MM.1S (cell line): ENCODE data around the gene POLR2F.

ENCODE experiments used
- EZH2 ChIP-seq: fragments of 300-600 bp; sonication (generic); optimal IDR thresholded peaks from 2 replicates; pipeline ENCODE3; 2017; ENCODE audit warnings: low read depth, mild to moderate bottlenecking, antibody characterized with exemption, low read length, mixed read lengths
- TF ChIP-seq, protein P1 (sequence below): fragments of 300-600 bp; sonication (generic); IDR thresholded peaks from 2 replicates; pipeline ENCODE4 v1.5.1; 2016; ENCODE audit warnings: antibody characterized with exemption, low read length, mixed read lengths

DNA sequence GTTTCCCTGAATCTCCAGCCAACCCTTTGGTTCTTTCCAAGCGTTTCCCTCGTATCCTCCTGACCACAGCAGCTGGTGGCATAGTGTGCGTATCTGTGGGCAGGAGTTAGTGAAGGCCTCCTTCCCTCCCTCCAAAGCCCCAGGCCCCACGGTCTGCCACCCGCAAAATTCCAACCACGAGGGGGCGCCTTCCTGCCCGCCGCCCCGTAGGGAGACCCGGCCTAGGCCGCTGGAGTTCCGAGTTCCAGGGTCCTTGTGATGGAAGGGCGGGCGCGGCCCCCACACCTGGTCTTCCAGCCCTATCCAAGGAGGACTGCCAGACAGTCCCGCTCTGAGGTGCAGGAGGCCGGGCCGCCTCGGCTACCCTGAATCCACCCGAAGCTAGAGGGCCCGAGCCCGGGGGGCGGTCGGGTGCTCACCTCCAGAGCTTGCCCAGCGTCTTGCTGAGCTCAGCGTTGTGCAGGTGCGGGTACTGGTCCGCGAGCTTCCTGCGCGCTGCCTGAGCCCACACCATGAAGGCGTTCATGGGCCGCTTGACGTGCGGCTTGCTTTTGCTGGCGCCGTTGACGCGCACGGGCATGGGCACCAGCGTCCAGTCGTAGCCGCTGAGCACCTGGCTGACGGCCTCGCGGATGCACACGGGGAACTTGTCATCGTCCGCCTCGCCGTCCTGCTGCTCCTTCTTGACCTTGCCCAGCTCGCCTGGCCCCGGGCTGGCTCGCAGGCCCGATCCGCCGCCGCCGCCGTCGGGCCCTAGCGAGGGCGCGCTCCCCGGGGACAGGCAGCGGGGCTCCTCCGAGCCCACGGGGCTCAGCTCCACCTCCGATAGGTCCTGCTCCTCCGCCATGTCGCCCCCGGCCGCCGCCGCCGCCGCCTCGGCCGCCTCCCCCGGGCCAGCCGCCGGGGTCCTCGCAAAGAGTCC is 29.7 kb downstream of the POLR2F start:
- TF ChIP-seq, protein P1, sequence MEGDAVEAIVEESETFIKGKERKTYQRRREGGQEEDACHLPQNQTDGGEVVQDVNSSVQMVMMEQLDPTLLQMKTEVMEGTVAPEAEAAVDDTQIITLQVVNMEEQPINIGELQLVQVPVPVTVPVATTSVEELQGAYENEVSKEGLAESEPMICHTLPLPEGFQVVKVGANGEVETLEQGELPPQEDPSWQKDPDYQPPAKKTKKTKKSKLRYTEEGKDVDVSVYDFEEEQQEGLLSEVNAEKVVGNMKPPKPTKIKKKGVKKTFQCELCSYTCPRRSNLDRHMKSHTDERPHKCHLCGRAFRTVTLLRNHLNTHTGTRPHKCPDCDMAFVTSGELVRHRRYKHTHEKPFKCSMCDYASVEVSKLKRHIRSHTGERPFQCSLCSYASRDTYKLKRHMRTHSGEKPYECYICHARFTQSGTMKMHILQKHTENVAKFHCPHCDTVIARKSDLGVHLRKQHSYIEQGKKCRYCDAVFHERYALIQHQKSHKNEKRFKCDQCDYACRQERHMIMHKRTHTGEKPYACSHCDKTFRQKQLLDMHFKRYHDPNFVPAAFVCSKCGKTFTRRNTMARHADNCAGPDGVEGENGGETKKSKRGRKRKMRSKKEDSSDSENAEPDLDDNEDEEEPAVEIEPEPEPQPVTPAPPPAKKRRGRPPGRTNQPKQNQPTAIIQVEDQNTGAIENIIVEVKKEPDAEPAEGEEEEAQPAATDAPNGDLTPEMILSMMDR: peak; percentile 7; the same call in 1 of the 2 replicates
- no peak for TF ChIP-seq EZH2
